Uterus (tissue), 2 donors: ENCODE data around the gene PPFIBP1.

Experiments used
- CTCF ChIP-seq, 4 experiments: fragments of 200-600 bp in 2 of 4; fragments of 450-650 bp in 2 of 4; sonication (generic) in 2 of 4; IDR thresholded peaks; one replicate each; pipeline ENCODE4 v1.5.1; 2016 to 2019; ENCODE audit warnings: antibody characterized with exemption in 4 of 4, mild to moderate bottlenecking in 2 of 4, moderate library complexity in 1 of 4
- POLR2A ChIP-seq, 2 donors: fragments of 450-650 bp; IDR thresholded peaks; one replicate each; pipeline ENCODE4 v1.6.1; 2016; ENCODE audit warnings: antibody characterized with exemption in 2 of 2, mild to moderate bottlenecking in 1 of 2, moderate library complexity in 1 of 2

DNA sequence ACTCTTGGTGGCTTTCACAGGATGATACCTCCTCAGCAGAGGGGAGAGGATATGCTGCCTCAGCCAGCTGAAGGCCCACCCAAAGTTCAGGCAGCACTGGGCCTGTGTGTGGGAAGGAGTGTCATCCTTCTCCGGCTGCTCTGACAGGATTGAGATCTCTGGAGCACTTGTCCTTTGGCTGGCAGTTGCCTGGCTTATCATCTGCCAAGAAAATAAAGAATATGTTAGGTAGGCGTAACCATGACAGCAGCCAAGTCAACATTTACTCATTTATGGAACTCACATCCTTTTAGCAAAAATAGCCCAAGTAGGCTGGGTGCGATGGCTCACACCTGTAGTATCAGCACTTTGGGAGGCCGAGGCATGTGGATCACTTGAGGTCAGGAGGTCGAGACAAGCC lies 68.5 kb downstream of the PPFIBP1 start:
- no peak for TF ChIP-seq POLR2A (IDR thresholded peaks at IDR 0.05)
- no peak for TF ChIP-seq CTCF (IDR thresholded peaks at IDR 0.05)
